Esophagus squamous epithelium (tissue), 4 donors: ENCODE measurements around the gene MYOCD.

Source experiments
- CTCF ChIP-seq, 6 experiments: fragments of 450-650 bp in 4 of 6; fragments of 200-600 bp in 2 of 6; sonication (generic) in 2 of 6; IDR thresholded peaks; one replicate each; pipeline ENCODE4 v1.5.1; 2016 to 2019; ENCODE audit warnings: antibody characterized with exemption in 6 of 6, mild to moderate bottlenecking in 4 of 6, moderate library complexity in 4 of 6
- POLR2A ChIP-seq, 4 donors: fragments of 450-650 bp; IDR thresholded peaks; one replicate each; pipeline ENCODE4 v1.6.1; 2017; ENCODE audit warnings: antibody characterized with exemption in 4 of 4, mild to moderate bottlenecking in 4 of 4, moderate library complexity in 3 of 4

DNA sequence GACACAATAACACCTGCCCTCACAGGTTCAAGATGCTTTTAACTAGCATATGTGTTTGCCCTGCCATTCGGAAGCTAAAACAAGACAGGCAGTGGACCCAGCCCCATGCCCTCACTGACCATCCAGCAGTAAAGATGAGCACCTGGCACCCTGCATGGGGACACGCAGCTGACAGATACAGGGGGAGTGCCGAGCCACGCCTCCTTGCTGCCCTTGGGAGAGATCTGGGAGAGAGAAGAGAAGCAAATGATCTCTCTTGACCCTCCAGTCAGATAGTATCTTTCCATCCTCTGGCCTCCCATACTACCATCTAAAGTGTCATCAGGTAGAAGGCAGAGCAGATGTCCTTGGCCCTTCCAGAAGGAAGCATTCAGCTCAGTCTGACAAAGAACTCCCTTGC is 40.6 kb upstream of the MYOCD start:
- TF ChIP-seq POLR2A (IDR thresholded peaks at IDR 0.05) (no peak), CTCF (IDR thresholded peaks at IDR 0.05) (no peak)
